Lower lobe of right lung (tissue), 2 donors: ENCODE data around the gene TTC1. TPM values are rescaled to one million over a fixed set of nuclear protein-coding genes. Genes with fewer than 3 reads are reported as not detected.
A peak's percentile ranks its signal among the peaks of the same experiment; 100 is the strongest.

Experiments
- ATAC-seq, 2 donors: fragments of 200-7000 bp; cut with Tn5 transposase; one replicate each; pipeline ENCODE4 v1.9.1; 2020 to 2022; ENCODE audit warnings: mild to moderate bottlenecking in 2 of 2, moderate library complexity in 2 of 2
- DNase-seq: peaks from one replicate; pipeline ENCODE4 v3.0.0-alpha.2; 2020
- H3K27ac ChIP-seq: fragments of 200-600 bp; one replicate; pipeline ENCODE4 v1.8.0; 2022
- H3K27me3 ChIP-seq: fragments of 200-600 bp; one replicate; pipeline ENCODE4 v1.8.0; 2022; ENCODE audit warnings: low read depth
- H3K36me3 ChIP-seq: fragments of 200-600 bp; one replicate; pipeline ENCODE4 v1.8.0; 2022; ENCODE audit warnings: mild to moderate bottlenecking
- H3K4me1 ChIP-seq: fragments of 200-600 bp; one replicate; pipeline ENCODE4 v1.8.0; 2022
- H3K4me3 ChIP-seq: fragments of 200-600 bp; one replicate; pipeline ENCODE4 v1.8.0; 2022; ENCODE audit warnings: mild to moderate bottlenecking
- H3K9me3 ChIP-seq: fragments of 200-600 bp; one replicate; pipeline ENCODE4 v1.8.0; 2022
- CTCF ChIP-seq: fragments of 200-600 bp; IDR thresholded peaks from one replicate; pipeline ENCODE4 v1.8.0; 2022; ENCODE audit warnings: antibody characterized with exemption, mild to moderate bottlenecking
- intact Hi-C: fragments of 100-400 bp; cut with DNase I; formaldehyde crosslinking; loops from one replicate; pipeline ENCODE4 v1.11.0; 2022
- total RNA-seq: library from RNA; stranded (reverse); fragmentation: NEBNext Ultra II Directional; extraction: Animal tissue kit (Norgen Biotek cat#: 25700); gene quantifications from one replicate; pipeline ENCODE4 v1.2.1, GENCODE V29; 2021
- donor health status: DM: no; HTN: yes; CAD: no; lungs with severe emphysema.

TTC1 gene
- total RNA-seq, 1 donor from 2014 or later = 44.6 TPM

DNA sequence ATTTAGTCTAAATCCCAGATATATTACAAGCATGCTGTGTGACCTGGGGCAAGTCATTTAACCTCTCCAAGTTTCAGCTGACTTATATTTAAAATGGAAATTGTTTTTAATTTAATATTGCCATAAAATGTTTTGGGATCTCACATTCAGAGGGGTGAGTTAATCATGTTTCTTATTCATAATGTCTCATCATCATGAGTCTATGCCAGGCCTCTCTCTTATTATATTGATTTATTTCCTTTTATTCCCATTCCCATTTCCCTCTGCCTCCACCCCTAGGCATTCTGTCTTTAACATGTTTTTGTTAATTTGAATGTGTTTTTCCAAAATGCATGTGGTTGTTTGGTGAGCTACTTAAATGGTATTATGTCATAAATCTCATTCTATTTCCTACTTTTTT lies 39.0 kb upstream of the TTC1 start:
- DNase-seq = no peak
- TF ChIP-seq CTCF = no peak
- intact Hi-C loops = no loop called here

GRCh38 chr5:159971038-159971437 lies 37.9 kb upstream of the TTC1 start:
- Histone ChIP-seq H3K4me1 (no peaks in the 10 kb centered on the region), H3K9me3 (no peaks in the 10 kb centered on the region), H3K27me3 (peaks cover 40% of the 10 kb centered on the region), H3K36me3 (no peaks in the 10 kb centered on the region), H3K27ac (no peak overlapping the region), H3K4me3 (no peak overlapping the region)
- DNase-seq (no peak), ATAC-seq (no peak)
- intact Hi-C loops = no loop called here
- no peak for TF ChIP-seq CTCF

More for the DNA sequence above, 39.0 kb upstream of the TTC1 start:
- H3K27ac ChIP-seq = no peak overlapping the region
- peaks cover 40% of the 10 kb centered on the region for H3K27me3 ChIP-seq
- H3K4me3 ChIP-seq = no peak overlapping the region
- no peaks in the 10 kb centered on the region for H3K4me1 ChIP-seq
- ATAC-seq = no peak
- no peaks in the 10 kb centered on the region for H3K36me3 ChIP-seq
- no peaks in the 10 kb centered on the region for H3K9me3 ChIP-seq

DNA sequence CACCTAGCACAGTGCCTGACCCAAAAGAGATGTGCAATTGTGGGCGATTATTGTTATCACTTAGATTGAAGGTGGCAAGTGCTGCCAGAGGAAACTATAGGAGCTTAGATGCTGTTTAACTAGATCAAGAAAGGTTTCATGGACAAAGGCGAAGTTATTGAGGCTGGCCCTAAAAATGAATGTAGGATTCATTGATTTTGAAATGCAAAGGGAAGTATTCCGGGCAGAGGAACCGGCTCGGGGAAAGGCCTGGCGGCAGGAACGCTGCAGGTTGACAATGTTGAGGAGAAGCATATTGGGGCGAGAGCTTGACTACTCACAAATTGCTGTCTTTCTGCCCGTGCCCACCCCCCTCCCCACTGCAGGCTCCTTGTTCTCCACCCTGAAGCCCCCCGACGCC lies 37.4 kb upstream of the TTC1 start:
- DNase-seq (no peak), ATAC-seq (no peak)
- H3K27me3 ChIP-seq = peaks cover 40% of the 10 kb centered on the region
- no peak for TF ChIP-seq CTCF
- no peak overlapping the region for H3K27ac ChIP-seq
- no peak overlapping the region for H3K4me3 ChIP-seq
- H3K36me3 ChIP-seq = no peaks in the 10 kb centered on the region
- intact Hi-C loops = no loop called here
- H3K9me3 ChIP-seq = no peaks in the 10 kb centered on the region
- no peaks in the 10 kb centered on the region for H3K4me1 ChIP-seq

DNA sequence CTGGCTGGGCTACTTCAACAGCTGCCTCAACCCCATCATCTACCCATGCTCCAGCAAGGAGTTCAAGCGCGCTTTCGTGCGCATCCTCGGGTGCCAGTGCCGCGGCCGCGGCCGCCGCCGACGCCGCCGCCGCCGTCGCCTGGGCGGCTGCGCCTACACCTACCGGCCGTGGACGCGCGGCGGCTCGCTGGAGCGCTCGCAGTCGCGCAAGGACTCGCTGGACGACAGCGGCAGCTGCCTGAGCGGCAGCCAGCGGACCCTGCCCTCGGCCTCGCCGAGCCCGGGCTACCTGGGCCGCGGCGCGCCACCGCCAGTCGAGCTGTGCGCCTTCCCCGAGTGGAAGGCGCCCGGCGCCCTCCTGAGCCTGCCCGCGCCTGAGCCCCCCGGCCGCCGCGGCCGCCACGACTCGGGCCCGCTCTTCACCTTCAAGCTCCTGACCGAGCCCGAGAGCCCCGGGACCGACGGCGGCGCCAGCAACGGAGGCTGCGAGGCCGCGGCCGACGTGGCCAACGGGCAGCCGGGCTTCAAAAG lies 36.9 kb upstream of the TTC1 start:
- Histone ChIP-seq H3K4me3 (peak overlapping the region; percentile 3), H3K9me3 (no peaks in the 10 kb centered on the region), H3K27me3 (peaks cover 40% of the 10 kb centered on the region), H3K36me3 (no peaks in the 10 kb centered on the region), H3K4me1 (no peaks in the 10 kb centered on the region), H3K27ac (no peak overlapping the region)
- intact Hi-C loops = no loop called here
- no peak for TF ChIP-seq CTCF
- DNase-seq (no peak), ATAC-seq (peak; percentile 61 to 64)

DNA sequence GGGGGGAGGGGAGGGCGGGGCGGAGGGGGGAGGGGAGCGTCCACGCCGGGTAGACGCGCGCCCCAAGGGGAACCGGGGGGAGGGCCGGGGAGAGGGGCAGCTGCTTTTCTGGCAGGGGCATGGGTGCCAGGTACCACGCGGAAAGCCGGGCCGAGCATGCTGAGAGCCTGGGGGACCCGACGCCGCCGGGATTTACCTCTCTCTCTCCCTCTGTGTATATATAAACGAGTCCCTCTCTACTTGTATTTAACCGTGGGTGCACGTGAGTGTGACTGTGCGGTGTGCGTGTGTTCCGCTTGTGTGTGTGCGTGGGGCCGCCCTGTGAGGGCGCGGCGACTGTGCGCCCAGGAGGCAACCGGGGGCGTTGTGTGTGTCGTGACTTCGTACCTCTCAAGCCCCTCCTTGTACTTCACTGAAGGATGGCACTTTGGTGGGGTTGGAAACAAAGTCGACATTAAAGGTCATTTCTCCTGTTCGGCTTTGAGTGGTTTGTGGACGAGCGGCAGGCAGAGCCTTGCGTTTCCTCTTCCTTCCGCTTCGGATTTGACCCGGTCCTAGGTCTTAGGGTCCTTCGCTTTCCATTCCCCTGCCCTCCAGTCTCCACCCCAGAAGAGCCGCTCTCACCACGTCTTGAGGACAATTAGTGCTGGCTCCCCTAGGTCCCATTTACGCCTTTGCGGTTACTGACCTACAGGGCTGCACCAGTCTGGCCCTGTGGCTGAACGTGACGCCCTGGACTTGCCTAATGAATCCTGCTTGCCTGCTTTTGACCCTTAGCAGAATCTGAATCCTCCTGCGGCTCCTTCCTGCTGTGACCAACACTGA lies 36.2 kb upstream of the TTC1 start:
- Histone ChIP-seq H3K4me3 (no peak overlapping the region), H3K4me1 (no peaks in the 10 kb centered on the region), H3K36me3 (no peaks in the 10 kb centered on the region), H3K27ac (no peak overlapping the region), H3K9me3 (no peaks in the 10 kb centered on the region), H3K27me3 (peaks cover 40% of the 10 kb centered on the region)
- intact Hi-C loops = no loop called here
- no peak for DNase-seq
- ATAC-seq = no peak
- TF ChIP-seq CTCF = no peak
